GM12875 (cell line): ENCODE results near the gene FYCO1.

Source experiments
- H3K4me3 ChIP-seq: one replicate; pipeline ENCODE4 v1.5.1; 2011; ENCODE audit warnings: low read depth, low read length, control low read depth
- CTCF ChIP-seq: IDR thresholded peaks from 2 replicates; pipeline ENCODE4 v1.5.1; 2011; ENCODE audit warnings: low read depth, mild to moderate bottlenecking, control low read depth, inconsistent platforms, low read length, moderate library complexity, borderline replicate concordance; ENCODE audit not compliant: insufficient read depth

Gene FYCO1

DNA sequence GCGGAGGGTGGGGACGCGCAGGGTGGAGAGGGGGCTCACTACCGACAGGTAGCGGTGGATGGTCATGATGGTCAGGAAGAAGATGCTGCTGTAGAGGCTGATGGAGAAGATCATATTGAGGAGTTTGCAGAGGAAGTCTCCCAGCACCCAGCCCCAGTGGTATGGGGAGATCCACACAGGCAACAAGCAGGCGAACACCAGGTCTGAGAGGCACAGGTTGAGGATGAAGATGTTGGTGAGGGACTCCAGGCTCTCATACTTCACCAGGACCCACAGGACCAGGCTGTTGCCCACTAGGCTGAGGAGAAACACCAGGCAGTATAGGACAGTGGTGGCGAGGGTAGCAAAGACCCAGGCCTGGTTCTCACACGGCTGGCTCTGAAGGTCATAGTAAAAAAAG, 25.9 kb upstream of the FYCO1 start:
- no peak for TF ChIP-seq CTCF
- H3K4me3 ChIP-seq = no peak overlapping the region

GRCh38 chr3:46020766-46021510, 25.3 kb upstream of the FYCO1 start:
- TF ChIP-seq CTCF = no peak
- no peak overlapping the region for H3K4me3 ChIP-seq

GRCh38 chr3:46019707-46020106, 24.1 kb upstream of the FYCO1 start:
- no peak overlapping the region for H3K4me3 ChIP-seq
- no peak for TF ChIP-seq CTCF

GRCh38 chr3:46017720-46018119, 22.1 kb upstream of the FYCO1 start:
- H3K4me3 ChIP-seq = no peak overlapping the region
- TF ChIP-seq CTCF = no peak

GRCh38 chr3:46013316-46014094, 17.9 kb upstream of the FYCO1 start:
- H3K4me3 ChIP-seq = no peak overlapping the region
- TF ChIP-seq CTCF = no peak

GRCh38 chr3:46012246-46012645, 16.6 kb upstream of the FYCO1 start:
- H3K4me3 ChIP-seq = no peak overlapping the region
- no peak for TF ChIP-seq CTCF
